Neuron (in vitro differentiated cells): ENCODE results near the gene MIPOL1.
"Not testable (repeated sequence)": the region's sequence is repeated elsewhere in the genome, so short reads cannot be mapped to it uniquely, and the experiment has no call there.

Source experiments
- H2AFZ ChIP-seq: one replicate; pipeline ENCODE4 v1.6.1; 2013; ENCODE audit warnings: low read depth, mild to moderate bottlenecking, inconsistent platforms, low read length, moderate library complexity
- H3K27me3 ChIP-seq: one replicate; pipeline ENCODE4 v1.6.1; 2013; ENCODE audit warnings: low read length; ENCODE audit not compliant: insufficient read depth
- H3K36me3 ChIP-seq: one replicate; pipeline ENCODE4 v1.6.1; 2013; ENCODE audit warnings: low read length; ENCODE audit not compliant: insufficient read depth
- H3K4me1 ChIP-seq: one replicate; pipeline ENCODE4 v1.6.1; 2013; ENCODE audit warnings: low read length; ENCODE audit not compliant: insufficient read depth
- H3K4me3 ChIP-seq: 2 replicates; pipeline ENCODE4 v1.5.1; 2013; ENCODE audit warnings: mild to moderate bottlenecking, low read length, moderate library complexity
- H3K9me3 ChIP-seq: one replicate; pipeline ENCODE4 v1.6.1; 2013; ENCODE audit warnings: low read length

MIPOL1 gene

GRCh38 chr14:37343307-37344094 is 145.8 kb downstream of the MIPOL1 start:
- no peak overlapping the region for H3K4me3 ChIP-seq
- H2AFZ ChIP-seq, result no peak overlapping the region
- H3K4me1 ChIP-seq, result no peaks in the 10 kb centered on the region
- no peaks in the 10 kb centered on the region for H3K27me3 ChIP-seq
- peaks cover 2% of the 10 kb centered on the region for H3K9me3 ChIP-seq
- no peaks in the 10 kb centered on the region for H3K36me3 ChIP-seq

- no peaks in the 10 kb centered on the region for H3K36me3 ChIP-seq
- no peak overlapping the region for H3K4me3 ChIP-seq
Observed at GRCh38 chr14:37363661-37364060, 165.9 kb downstream of the MIPOL1 start.

GRCh38 chr14:37369425-37369824 is 171.7 kb downstream of the MIPOL1 start:
- Histone ChIP-seq H3K27me3 (no peaks in the 10 kb centered on the region), H2AFZ (no peak overlapping the region), H3K36me3 (no peaks in the 10 kb centered on the region), H3K4me1 (no peaks in the 10 kb centered on the region), H3K4me3 (no peak overlapping the region), H3K9me3 (peaks cover 2% of the 10 kb centered on the region)

More at GRCh38 chr14:37363661-37364060, 165.9 kb downstream of the MIPOL1 start:
- peaks cover 8% of the 10 kb centered on the region for H3K9me3 ChIP-seq
- H3K27me3 ChIP-seq, result no peaks in the 10 kb centered on the region
- no peaks in the 10 kb centered on the region for H3K4me1 ChIP-seq
- H2AFZ ChIP-seq, result no peak overlapping the region

- Histone ChIP-seq H2AFZ (no peak overlapping the region), H3K27me3 (no peaks in the 10 kb centered on the region), H3K4me1 (peaks cover 4% of the 10 kb centered on the region), H3K4me3 (no peak overlapping the region), H3K9me3 (peaks cover 2% of the 10 kb centered on the region), H3K36me3 (no peaks in the 10 kb centered on the region)
Observed at GRCh38 chr14:37375566-37375965, 177.8 kb downstream of the MIPOL1 start.

- Histone ChIP-seq H3K27me3 (no peaks in the 10 kb centered on the region), H3K9me3 (peaks cover 2% of the 10 kb centered on the region), H2AFZ (no peak overlapping the region), H3K4me3 (no peak overlapping the region), H3K4me1 (peaks cover 7% of the 10 kb centered on the region), H3K36me3 (no peaks in the 10 kb centered on the region)
Observed at GRCh38 chr14:37376944-37377609, 179.3 kb downstream of the MIPOL1 start.

GRCh38 chr14:37384870-37385596 is 187.3 kb downstream of the MIPOL1 start:
- no peaks in the 10 kb centered on the region for H3K27me3 ChIP-seq
- no peak overlapping the region for H2AFZ ChIP-seq
- H3K4me3 ChIP-seq, result no peak overlapping the region
- no peaks in the 10 kb centered on the region for H3K9me3 ChIP-seq
- H3K4me1 ChIP-seq, result peaks cover 7% of the 10 kb centered on the region
- H3K36me3 ChIP-seq, result no peaks in the 10 kb centered on the region

- H3K4me1 ChIP-seq, H3K36me3 ChIP-seq, H2AFZ ChIP-seq, H3K4me3 ChIP-seq, H3K9me3 ChIP-seq, H3K27me3 ChIP-seq: not testable (repeated sequence)
Observed at GRCh38 chr14:37397157-37397940, 199.6 kb downstream of the MIPOL1 start.

- Histone ChIP-seq H2AFZ (no peak overlapping the region), H3K27me3 (no peaks in the 10 kb centered on the region), H3K4me1 (no peaks in the 10 kb centered on the region), H3K36me3 (no peaks in the 10 kb centered on the region), H3K9me3 (no peaks in the 10 kb centered on the region), H3K4me3 (no peak overlapping the region)
Observed at GRCh38 chr14:37397941-37398215, 200.1 kb downstream of the MIPOL1 start.

- Histone ChIP-seq H3K9me3 (no peaks in the 10 kb centered on the region), H3K36me3 (no peaks in the 10 kb centered on the region), H3K27me3 (no peaks in the 10 kb centered on the region), H3K4me3 (no peak overlapping the region), H2AFZ (no peak overlapping the region), H3K4me1 (peaks cover 4% of the 10 kb centered on the region)
Observed at GRCh38 chr14:37399517-37399916, 201.8 kb downstream of the MIPOL1 start.

GRCh38 chr14:37401093-37401492 is 203.4 kb downstream of the MIPOL1 start:
- Histone ChIP-seq H3K4me1 (peaks cover 10% of the 10 kb centered on the region), H3K36me3 (no peaks in the 10 kb centered on the region), H3K27me3 (no peaks in the 10 kb centered on the region), H3K4me3 (no peak overlapping the region), H2AFZ (no peak overlapping the region), H3K9me3 (no peaks in the 10 kb centered on the region)

GRCh38 chr14:37403626-37404025 is 205.9 kb downstream of the MIPOL1 start:
- no peaks in the 10 kb centered on the region for H3K9me3 ChIP-seq
- no peaks in the 10 kb centered on the region for H3K36me3 ChIP-seq
- H2AFZ ChIP-seq, result no peak overlapping the region
- H3K27me3 ChIP-seq, result no peaks in the 10 kb centered on the region
- H3K4me3 ChIP-seq, result no peak overlapping the region
- H3K4me1 ChIP-seq, result peaks cover 10% of the 10 kb centered on the region

GRCh38 chr14:37406095-37406494 is 208.4 kb downstream of the MIPOL1 start:
- H3K4me3 ChIP-seq, result no peak overlapping the region
- H2AFZ ChIP-seq, result no peak overlapping the region
- H3K4me1 ChIP-seq, result peaks cover 10% of the 10 kb centered on the region
- H3K9me3 ChIP-seq, result no peaks in the 10 kb centered on the region
- no peaks in the 10 kb centered on the region for H3K36me3 ChIP-seq
- no peaks in the 10 kb centered on the region for H3K27me3 ChIP-seq
